Calu3 (cell line): ENCODE data around the gene SSRP1. TPM values are rescaled to one million over a fixed set of nuclear protein-coding genes. Genes with fewer than 3 reads are reported as not detected.
A peak's percentile ranks its signal among the peaks of the same experiment; 100 is the strongest.

Experiments used
- BruUV-seq: library from RNA; stranded (reverse); fragments of 400-500 nt; replicated peaks from 2 replicates; lab custom pipeline; 2021; lab: Mats Ljungman, UMichigan
- CTCF ChIA-PET: fragments of 300-600 bp; sonication (Branson Sonifier 250); formaldehyde crosslinking; loops from one replicate; lab custom pipeline; 2022; ENCODE audit warnings: antibody characterized with exemption; lab: Charles Lee
- DNase-seq: peaks from one replicate; pipeline ENCODE4 v3.0.0; 2022
- H3K27ac Mint-ChIP-seq: one replicate; pipeline ENCODE4 v1.8.0; 2022; ENCODE audit warnings: mixed read lengths; ENCODE audit not compliant: unreplicated experiment
- H3K27me3 Mint-ChIP-seq: one replicate; pipeline ENCODE4 v1.8.0; 2022; ENCODE audit warnings: mixed read lengths; ENCODE audit not compliant: unreplicated experiment
- H3K36me3 Mint-ChIP-seq: one replicate; pipeline ENCODE4 v1.8.0; 2022; ENCODE audit warnings: mild to moderate bottlenecking, moderate library complexity, mixed read lengths; ENCODE audit not compliant: insufficient read depth, unreplicated experiment
- H3K4me1 Mint-ChIP-seq: one replicate; pipeline ENCODE4 v1.8.0; 2022; ENCODE audit warnings: mild to moderate bottlenecking, low read depth, mixed read lengths; ENCODE audit not compliant: unreplicated experiment
- H3K4me3 Mint-ChIP-seq: one replicate; pipeline ENCODE4 v1.8.0; 2022; ENCODE audit warnings: mild to moderate bottlenecking, low read depth, moderate library complexity, mixed read lengths; ENCODE audit not compliant: unreplicated experiment
- H3K9me3 Mint-ChIP-seq: one replicate; pipeline ENCODE4 v1.8.0; 2022; ENCODE audit warnings: low read depth, mixed read lengths; ENCODE audit not compliant: unreplicated experiment
- intact Hi-C: fragments of 100-400 bp; cut with micrococcal nuclease; formaldehyde crosslinking; loops from one replicate; pipeline ENCODE4 v1.10.0; 2022; ENCODE audit not compliant: unreplicated experiment
- total RNA-seq: library from RNA; stranded (reverse); gene quantifications from 2 replicates; pipeline ENCODE4 v1.2.3, GENCODE V29; 2022
- TF ChIP-seq, protein P1 (sequence below): fragments of 200-600 bp; IDR thresholded peaks from one replicate; pipeline ENCODE4 v1.8.0; 2022; ENCODE audit warnings: antibody characterized with exemption; ENCODE audit not compliant: unreplicated experiment

Gene SSRP1
- total RNA-seq, 1 experiment from 2014 or later, result 145 TPM

DNA sequence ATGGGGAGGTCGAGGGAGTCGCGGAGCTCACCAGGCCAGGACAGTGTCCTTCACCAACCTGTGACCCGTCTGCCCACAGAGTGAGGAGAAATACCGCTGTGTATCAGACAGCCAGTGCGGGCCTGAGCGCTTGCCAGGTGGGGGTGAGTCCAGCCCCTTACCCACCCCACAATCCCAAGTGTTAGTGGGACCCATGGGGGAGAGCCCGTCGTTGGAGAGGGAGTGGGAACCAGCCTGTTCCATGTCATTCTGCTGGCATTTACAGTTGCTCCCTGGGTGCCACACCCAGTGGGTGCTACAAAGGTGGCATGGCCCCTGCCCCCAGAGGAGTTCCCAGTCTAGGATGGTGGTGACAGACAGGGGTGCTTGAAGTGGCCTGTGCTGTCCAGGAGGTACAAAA lies 11.6 kb upstream of the SSRP1 start:
- no peak for DNase-seq
- Mint-ChIP-seq H3K27me3 (peaks cover 20% of the 10 kb centered on the region), H3K4me1 (no peaks in the 10 kb centered on the region), H3K36me3 (no peaks in the 10 kb centered on the region), H3K9me3 (peaks cover 5% of the 10 kb centered on the region), H3K4me3 (no peak overlapping the region), H3K27ac (no peak overlapping the region)
- no TSS peak for BruUV-seq
- CTCF ChIA-PET, result no interaction called here
- TF ChIP-seq, protein P1, sequence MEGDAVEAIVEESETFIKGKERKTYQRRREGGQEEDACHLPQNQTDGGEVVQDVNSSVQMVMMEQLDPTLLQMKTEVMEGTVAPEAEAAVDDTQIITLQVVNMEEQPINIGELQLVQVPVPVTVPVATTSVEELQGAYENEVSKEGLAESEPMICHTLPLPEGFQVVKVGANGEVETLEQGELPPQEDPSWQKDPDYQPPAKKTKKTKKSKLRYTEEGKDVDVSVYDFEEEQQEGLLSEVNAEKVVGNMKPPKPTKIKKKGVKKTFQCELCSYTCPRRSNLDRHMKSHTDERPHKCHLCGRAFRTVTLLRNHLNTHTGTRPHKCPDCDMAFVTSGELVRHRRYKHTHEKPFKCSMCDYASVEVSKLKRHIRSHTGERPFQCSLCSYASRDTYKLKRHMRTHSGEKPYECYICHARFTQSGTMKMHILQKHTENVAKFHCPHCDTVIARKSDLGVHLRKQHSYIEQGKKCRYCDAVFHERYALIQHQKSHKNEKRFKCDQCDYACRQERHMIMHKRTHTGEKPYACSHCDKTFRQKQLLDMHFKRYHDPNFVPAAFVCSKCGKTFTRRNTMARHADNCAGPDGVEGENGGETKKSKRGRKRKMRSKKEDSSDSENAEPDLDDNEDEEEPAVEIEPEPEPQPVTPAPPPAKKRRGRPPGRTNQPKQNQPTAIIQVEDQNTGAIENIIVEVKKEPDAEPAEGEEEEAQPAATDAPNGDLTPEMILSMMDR, result no peak
- intact Hi-C loops, result loop anchor here (5.0 kb wide), 3 partner anchors 110 to 1175 kb away; no protein-coding TSS in a partner anchor

DNA sequence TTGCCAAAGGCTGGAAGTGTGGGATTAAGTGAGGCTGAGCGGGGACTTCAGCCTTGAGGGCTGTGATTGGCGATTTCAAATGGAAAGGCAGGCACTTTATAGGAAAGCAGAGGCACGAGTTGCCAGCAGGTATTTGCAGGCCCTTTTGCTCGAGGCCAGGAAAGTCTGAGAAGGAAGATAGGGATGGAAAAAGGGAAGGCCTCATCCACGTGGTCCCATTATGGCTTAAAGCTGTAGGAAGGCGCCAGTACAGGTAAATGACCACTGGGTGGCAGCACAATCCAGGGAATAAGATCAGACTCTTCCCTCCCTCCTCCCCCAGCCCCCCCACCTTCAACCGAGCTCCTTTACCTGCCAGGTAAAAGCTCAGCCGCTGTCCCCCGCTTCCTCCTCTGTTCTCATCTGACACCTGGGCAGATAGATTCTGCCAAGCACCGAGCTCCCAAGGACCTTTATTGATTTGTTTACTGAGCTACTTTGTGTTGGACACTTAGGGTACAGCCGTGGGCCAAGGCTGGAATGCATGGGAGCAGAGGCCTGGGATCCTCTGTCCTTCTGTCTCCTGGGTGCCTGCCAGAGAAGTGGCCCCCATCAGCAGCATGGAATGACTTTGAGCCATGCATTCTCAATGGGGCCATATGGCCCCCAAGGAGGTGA lies 10.0 kb upstream of the SSRP1 start:
- no peaks in the 10 kb centered on the region for H3K36me3 Mint-ChIP-seq
- CTCF ChIA-PET, result interaction anchor here (0.6 to 1.4 kb wide), 16 partner anchors 10 to 299 kb away, joined by 3 to 31 read pairs (median 6); partner anchors contain the start of genes SSRP1 and UBE2L6
- no peak overlapping the region for H3K4me3 Mint-ChIP-seq
- H3K27me3 Mint-ChIP-seq, result peaks cover 28% of the 10 kb centered on the region
- TF ChIP-seq, protein P1, result peak; percentile 74
- DNase-seq, result peak; percentile 79
- no TSS peak for BruUV-seq
- intact Hi-C loops, result loop anchor here (1.0 to 5.0 kb wide), 5 partner anchors 112 to 1177 kb away; no protein-coding TSS in a partner anchor
- no peaks in the 10 kb centered on the region for H3K9me3 Mint-ChIP-seq
- H3K4me1 Mint-ChIP-seq, result no peaks in the 10 kb centered on the region
- no peak overlapping the region for H3K27ac Mint-ChIP-seq

DNA sequence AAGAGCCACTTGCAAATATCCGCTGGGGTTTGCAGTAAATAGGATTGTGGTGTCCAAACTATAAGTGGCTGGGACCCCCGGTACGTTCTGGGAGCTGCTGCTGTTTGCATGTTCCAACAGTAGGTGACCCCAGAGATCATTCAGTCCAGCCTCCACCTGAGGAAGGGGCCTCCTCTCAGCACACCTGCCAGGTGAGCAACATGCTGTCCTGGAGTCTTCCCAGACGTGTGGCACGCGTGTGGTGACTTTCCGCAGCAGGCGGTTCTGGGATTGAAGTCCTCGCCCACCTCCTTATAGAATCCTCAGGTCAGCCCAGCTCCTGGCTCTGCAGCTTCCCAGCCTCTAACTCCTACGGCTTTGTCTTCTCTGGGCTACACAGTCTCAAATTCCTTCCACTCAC lies 9.1 kb upstream of the SSRP1 start:
- Mint-ChIP-seq H3K4me3 (no peak overlapping the region), H3K36me3 (no peaks in the 10 kb centered on the region), H3K27ac (no peak overlapping the region), H3K27me3 (peaks cover 37% of the 10 kb centered on the region), H3K4me1 (no peaks in the 10 kb centered on the region), H3K9me3 (no peaks in the 10 kb centered on the region)
- no peak for DNase-seq
- no TSS peak for BruUV-seq
- intact Hi-C loops, result loop anchor here (1.0 to 5.0 kb wide), 5 partner anchors 112 to 1177 kb away; no protein-coding TSS in a partner anchor
- TF ChIP-seq, protein P1, result no peak
- CTCF ChIA-PET, result no interaction called here

DNA sequence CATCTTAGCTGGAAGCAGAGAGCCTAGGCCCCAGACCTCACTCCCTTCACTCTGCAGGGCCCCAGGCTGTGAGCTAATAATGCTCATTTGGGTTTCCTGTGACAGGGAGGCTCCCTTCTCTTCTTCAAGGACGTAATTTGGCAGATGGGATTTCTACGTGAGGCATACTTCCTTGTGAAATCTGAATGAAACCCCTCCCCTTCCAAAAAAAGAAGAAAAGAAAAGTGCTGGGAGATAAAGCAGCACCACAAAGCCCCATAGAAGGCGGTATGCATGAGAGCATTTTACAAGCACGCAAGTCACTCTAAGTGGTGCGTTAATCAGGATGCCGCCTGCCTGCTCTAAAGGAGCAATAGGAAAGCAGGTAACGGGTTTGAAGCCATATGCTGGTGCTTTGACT lies 8.1 kb upstream of the SSRP1 start:
- CTCF ChIA-PET, result no interaction called here

More for the DNA sequence above, 8.1 kb upstream of the SSRP1 start:
- intact Hi-C loops, result loop anchor here (2.0 kb wide), 1 partner anchor 137 kb away; no protein-coding TSS in a partner anchor
- H3K4me3 Mint-ChIP-seq, result no peak overlapping the region
- H3K27me3 Mint-ChIP-seq, result peaks cover 42% of the 10 kb centered on the region
- DNase-seq, result no peak
- no TSS peak for BruUV-seq
- no peak overlapping the region for H3K27ac Mint-ChIP-seq
- no peaks in the 10 kb centered on the region for H3K4me1 Mint-ChIP-seq
- TF ChIP-seq, protein P1, result no peak
- no peaks in the 10 kb centered on the region for H3K9me3 Mint-ChIP-seq
- H3K36me3 Mint-ChIP-seq, result no peaks in the 10 kb centered on the region
